Kidney tubule cell (primary cell): ENCODE results near the gene HELZ2.
"Not testable (repeated sequence)": the region's sequence is repeated elsewhere in the genome, so short reads cannot be mapped to it uniquely, and the experiment has no call there.

Source experiments
- DNase-seq: peaks from one replicate; pipeline ENCODE4 v3.0.0-alpha.2; 2018; ENCODE audit warnings: low spot score

The HELZ2 gene

DNA sequence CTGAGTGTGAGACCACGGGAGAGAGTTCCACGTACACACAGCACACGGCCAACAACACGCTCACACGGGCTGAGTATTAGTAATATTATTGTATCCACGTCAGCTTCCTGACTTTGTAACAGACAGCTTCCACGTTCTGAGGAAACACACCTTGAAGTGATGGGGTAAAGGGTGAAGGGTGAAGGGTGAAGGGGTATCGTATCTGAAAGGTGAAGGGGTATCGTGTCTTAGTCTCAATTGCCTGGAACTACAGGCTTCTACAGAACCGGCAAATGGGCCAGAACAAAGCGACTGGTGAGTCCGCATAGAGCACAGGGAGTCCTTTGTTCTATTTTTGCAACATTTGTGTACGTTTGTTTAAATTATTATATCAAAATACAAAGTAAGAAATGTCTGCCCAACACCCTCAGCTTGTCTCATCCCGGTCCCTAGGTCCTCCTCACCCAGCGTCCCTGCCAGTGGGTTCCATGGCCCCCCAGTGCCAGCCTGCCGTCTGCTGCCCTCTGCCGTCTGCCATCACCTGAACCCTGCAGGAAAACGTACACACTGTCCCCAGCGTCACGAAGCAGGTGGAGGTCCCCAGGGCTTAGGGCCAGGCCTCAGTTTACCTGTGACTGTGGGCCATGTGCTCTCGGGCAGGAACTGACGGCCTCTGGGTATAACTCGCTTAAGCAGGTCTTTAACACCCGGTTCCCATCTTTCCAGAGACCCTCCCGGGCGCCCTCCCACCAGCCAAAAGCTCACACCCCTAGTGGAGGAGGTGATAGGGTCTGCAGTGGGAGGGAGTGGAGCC is 4.4 kb upstream of the HELZ2 start:
- DNase-seq = no peak

DNA sequence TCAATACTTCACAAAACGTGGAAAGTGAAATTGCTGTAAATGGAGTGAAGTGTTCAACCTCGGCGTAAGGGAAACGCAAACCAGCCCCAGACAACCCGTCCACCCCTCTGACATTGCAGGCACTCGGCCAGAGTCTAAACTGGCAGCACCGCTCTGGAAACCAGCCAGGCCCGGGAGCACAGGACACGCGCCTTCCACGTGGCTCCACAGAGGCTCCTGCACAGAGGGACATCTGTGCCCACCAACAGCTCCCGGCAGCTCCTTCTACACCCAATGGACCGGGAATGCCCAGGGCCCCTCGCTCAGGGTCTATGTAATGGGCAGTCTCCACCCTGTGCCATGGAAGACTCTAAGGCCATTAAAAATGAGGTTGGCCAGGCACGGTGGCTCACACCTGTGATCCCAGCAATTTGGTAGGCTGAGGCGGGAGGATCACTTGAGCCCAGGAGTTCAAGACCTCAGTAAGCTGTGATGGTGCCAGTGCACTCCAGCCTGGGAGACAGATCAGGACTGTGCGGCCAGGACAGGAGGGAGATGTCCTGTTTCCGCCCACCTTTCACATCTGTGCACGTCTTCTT is 3.4 kb upstream of the HELZ2 start:
- no peak for DNase-seq

DNA sequence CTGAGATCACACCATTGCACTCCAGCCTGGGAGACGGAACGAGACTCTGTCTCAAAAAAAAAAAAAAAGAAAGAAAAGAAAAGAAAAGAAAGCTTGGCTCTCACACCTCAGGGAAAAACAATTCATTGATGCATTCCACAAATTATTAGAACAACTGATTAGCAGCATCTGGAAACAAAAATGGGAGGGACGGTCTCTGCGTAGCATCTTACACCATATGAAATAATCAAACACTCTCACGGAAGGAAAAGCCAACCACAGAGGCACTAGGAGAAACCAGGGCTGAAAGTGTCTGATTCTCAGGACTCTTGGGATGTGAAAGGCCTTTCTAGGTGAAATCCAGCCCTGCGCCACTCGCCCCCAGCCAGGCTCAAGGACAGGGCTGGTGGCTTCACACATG is 2.3 kb upstream of the HELZ2 start:
- DNase-seq = no peak

DNA sequence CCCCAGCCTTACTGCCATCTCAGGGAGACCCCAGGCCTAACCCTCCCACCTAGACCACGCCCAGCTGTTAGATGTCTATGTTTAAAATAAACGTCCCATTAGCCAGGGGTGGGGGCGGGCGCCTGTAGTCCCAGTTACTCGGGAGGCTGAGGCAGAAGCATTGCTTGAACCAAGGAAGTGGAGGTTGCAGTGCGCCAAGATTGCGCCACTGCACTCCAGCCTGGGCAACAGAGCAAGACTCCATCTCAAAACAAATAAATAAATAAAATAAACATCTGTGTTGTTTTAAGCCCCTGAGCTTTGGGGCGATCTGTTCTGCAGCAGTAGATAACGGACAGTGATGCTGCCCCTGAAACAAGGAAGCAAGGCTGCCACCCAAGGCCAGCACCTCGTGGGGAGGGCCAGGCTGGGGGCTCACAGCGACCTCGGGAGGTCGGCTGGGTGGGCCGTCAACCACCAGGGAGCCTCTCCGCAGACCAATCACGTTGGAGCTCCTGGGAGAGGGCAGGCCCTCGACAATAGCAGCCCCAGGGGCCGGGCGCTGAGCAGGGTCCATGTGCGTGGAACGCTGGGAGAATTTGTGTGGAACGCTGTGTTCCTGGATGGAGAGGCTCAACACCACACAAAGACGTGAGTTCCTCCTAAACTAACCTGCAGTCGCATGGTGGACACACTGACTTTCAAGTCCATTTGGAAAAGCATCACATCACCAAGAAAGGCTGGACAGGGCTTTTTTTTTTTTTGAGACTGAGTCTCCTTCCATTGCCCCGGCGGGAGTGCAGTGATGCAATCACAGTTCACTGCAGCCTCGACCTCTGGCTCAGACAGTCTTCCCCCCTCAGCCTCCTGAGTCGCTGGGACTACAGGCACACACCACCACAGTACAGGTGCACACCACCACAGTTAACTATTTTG is 1.0 kb upstream of the HELZ2 start:
- no peak for DNase-seq

DNA sequence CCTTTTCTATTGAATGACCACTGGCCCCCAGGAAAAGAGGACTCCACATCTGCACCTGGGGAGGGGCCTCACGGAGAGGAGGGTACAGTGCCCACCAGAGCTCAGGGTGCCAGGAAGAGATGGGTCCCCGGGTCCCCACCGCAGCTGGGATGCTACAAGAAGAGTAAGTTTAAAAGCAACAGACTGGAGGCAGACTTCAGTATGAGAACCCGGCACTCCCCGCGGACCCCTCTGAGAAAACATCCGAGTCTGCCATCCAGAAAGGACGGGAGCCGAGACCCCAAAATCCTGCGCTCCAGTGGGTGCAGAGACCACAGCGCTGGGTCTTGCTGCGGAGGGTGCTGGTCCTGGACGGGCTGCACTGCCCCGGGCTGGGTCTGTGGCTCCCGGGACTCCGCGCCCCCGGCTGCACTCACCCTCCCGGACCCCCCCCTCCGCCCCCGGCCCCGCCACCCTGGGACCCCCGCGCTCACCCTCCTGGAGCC is 350 bp downstream of the HELZ2 start:
- DNase-seq = no peak

DNA sequence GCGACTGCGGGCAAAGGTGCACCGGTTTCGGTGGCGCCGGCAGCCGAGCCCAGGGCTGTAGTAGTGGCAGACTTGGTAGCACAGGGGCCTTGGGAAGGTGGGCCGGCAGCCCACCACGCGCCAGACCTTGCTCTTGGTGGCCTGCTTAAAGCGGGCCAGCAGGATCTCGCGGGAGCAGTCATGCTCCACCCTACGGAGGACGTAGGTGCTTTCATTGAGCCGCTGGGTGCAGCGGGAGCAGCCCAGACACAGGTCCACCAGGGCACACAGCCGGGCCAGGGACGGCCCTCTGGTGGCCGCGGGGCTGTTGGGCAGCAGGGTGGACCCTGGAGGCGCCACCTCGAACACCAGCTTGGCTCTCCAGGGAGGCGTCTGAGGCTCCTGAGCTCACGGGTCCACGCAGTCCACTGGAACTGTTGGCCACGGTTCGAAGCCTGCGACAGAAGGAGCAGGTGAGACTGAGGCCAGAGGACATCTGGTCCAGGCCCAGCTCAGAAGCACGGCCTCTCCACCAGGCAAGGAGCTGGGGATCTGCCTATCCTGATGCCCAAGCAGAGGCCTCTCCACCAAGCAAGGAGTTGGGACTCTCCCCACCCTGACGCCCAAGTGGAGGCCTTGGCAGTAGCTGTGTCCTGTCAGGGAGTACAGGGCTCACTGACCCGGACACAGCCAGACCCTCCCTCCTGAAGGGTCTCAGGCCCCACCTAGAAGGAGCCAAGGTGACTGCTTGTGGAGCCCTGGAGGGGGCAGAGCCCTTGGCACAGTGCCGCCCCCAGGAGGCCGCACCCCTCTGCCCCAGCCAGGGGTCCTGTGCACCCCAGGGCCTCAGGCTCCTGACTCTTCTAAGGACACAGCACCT is 1.0 kb downstream of the HELZ2 start:
- peak; percentile 23 for DNase-seq

DNA sequence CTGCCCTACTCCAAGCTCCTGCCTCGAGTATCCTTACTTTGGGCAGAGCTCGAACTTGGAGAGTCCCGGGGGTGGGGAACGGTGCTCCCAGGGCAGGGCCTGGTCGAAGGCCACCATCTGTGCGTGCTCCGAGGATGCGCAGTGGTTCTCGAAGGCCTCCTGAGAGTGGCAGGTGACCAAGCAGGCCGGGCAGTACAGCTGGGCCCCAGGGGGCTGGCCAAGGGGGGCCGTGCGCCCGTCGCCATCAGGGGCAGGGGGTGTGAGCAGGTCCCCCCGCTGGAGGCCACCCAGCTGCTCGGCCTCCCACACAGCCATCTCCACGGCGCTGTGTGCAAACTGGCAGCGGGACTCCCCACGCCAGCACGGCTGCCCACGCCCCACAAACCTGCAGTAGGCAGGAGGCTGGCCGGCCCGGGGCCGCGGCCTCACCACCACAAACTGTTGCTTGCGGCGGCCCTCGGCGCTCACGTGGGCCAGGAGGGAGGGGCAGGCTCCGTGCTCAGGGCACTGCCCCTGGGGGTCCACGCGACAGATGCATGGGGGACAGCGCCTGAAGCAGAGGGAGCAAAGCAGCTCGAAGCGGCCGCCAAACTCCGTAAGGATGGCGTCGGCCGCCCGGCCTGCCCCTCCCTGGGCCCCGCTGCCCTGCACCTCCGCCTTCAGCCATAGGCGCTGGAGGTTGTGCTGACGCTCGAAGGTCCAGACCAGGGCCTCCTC is 1.8 kb downstream of the HELZ2 start:
- no peak for DNase-seq

DNA sequence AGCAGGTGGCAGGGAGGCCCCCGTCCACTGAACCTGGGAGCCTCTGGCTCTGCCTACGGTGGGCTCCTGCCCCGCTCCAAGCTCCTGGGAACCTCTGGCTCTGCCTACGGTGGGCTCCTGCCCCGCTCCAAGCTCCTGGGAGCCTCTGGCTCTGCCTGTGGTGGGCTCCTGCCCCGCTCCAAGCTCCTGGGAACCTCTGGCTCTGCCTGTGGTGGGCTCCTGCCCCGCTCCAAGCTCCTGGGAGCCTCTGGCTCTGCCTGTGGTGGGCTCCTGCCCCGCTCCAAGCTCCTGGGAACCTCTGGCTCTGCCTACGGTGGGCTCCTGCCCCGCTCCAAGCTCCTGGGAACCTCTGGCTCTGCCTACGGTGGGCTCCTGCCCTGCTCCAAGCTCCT is 3.0 kb downstream of the HELZ2 start:
- DNase-seq = not testable (repeated sequence)

DNA sequence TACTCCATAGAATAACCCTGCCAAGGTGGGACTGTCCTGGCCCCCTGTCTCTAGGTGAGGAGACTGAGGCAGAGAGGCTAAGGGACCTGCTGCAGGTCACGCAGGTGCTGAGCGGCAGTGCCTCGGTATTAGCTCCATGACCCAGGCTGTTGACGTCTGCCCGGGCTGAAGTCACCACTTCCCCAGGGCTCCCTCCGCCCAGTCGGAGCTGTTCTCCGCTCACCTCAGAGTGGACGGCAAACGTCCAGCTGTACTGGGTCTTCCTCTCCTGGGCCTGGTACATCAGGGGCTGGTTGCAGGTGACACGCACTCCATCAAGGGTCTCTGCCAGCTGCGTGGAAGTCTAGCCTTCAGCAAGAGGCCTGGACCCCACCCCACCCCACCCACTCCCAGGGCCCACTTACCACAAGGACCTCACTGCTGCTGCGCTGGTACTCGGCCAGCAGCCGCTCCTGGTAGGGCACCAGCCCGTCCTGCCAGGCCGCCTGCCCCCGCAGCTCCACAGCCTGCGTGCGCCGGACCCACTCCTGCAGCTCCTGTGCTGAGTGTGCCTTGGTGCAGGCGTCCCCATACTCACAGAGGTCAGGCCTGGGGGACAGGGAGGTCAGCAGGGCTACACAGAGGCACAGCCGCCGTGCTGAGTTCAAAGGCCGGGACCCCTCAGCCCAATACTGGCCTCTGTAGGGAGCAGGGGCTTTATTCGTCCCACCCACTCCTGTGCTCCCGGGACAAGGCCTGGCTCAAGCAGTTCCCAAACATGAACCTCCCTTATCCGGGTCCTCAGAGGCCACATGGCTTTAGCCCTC is 3.6 kb downstream of the HELZ2 start:
- no peak for DNase-seq

DNA sequence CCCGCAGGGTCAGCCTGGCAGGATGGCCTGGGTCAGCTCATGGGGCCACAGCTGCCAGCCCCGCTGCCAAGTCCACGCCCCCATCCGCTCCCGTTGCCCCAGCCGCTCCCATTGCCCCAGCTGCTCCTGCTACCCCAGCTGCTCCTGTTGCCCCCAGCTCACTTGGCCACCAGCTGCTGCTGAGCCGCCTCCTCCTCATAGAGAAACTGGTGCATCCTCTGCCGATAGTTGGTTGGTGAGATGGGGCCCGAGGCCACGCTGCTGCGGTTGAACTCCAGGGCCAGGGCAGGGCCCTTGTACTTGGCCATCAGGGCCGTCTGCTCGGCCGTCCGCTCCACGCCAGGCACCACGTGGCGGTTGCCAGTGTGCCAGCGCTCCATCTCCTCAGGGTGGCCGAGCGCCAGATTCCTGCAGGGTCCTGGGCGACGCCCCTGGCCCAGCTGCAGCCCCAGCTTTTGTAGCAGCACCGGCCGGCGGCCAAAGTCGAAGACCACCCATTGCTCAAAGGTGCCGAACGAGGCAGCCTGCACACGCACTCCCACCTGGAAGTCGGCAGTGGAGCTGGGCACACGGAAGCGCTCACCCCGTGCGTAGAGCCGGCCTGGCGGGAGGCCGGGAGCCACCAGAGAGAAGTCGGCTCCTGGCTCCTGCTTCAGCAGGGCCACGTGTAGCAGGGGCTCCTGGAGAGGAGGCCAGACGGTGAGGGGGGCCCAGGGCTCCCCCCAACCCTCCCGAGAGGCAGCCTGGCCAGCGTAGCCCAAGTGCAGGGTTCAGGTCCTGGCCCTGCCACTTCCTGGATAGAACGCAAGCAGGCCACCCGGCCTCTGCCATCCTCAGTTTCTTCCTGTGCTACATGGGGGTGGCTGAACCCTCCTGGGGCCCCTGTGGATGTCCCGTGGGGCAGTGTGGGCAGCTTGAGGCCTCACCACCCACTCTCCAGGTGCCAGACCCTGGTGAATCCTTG is 4.8 kb downstream of the HELZ2 start:
- no peak for DNase-seq

DNA sequence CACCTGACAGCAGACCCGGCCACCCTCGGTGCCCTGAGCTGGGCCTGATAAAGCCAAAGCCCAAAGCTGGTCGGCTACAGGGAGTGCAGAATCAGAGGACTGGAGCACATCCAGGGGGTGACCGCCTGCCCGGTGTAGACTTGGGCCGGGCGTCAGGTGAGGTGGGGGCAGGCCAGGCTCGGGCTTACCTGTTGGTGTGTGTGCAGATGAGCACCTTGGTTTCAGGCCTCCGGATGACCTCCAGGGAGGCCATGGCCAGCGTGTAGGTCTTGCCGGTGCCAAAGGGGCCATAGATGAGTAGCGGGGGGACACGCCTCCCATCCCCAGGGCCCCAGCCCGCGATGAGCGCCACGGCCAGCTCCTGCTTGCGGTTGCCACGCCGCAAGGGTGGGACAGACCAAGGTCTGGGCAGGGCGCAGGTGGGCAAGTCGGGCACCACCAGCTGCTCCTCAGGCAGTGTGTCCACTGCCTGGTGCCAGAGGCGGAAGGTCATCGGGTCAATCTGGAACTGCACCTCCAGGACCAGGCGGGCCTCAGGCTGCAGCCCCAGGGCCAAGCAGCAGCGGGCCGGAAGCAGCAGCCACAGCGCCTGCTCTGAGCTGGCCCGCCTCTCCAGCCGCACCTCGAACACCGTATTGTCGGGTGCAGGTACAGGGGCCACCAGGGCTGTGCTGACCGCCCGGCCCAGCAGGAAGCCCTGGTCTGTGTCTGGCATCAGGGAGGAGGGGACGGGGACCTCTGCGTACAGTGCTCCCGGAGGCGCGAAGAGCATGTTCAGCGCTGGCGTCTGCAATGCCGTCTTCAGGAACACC is 5.7 kb downstream of the HELZ2 start:
- no peak for DNase-seq

DNA sequence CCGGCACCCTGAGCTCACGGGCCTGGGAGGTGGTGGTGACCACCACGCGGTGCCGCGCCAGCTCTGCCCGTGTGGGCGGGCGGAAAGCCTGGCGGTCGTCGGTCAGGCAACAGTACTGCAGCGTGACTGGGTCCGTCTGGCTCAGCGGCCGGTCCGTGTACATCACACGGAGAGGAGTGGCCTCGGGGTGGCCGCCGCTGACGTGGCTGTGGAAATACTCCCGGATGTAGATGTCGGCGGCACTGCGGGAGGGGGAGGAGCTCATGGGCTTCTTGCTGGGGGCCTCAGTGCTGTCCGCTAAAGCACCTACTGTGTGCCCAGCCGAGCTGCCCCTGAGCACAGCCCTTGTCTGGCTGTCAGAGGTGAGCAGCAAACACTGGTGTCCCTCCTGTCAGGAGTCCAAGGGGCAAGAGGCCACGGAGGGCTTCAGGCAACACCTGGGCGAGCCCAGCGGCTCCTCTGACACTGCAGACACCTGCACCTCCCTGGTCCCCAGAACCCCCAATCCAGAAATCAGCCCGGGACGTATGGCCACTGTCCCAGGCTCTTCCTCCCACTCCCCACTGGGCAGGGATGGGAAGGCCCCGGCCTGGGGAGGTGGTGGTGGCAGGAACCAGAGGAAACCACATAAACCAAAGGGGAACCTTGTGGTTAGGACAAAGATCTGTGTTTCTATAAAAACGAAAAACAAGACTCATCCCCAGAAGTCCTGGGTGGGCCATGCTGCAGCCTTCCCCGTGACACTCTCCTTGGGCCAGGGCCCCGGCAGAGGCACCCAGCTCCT is 6.5 kb downstream of the HELZ2 start:
- no peak for DNase-seq

DNA sequence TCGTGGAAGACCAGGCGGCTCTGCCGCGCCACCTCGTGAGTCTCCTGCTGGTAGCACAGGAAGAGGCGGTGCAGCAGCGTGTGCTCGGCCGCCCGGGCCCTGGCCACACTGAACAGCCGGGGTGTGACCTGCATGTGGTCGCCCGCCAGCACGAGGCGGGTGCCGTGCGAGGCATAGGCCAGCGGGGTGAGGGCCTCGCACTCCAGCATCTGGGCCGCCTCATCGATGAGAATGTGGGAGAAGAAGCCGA is 7.0 kb downstream of the HELZ2 start:
- DNase-seq = no peak

DNA sequence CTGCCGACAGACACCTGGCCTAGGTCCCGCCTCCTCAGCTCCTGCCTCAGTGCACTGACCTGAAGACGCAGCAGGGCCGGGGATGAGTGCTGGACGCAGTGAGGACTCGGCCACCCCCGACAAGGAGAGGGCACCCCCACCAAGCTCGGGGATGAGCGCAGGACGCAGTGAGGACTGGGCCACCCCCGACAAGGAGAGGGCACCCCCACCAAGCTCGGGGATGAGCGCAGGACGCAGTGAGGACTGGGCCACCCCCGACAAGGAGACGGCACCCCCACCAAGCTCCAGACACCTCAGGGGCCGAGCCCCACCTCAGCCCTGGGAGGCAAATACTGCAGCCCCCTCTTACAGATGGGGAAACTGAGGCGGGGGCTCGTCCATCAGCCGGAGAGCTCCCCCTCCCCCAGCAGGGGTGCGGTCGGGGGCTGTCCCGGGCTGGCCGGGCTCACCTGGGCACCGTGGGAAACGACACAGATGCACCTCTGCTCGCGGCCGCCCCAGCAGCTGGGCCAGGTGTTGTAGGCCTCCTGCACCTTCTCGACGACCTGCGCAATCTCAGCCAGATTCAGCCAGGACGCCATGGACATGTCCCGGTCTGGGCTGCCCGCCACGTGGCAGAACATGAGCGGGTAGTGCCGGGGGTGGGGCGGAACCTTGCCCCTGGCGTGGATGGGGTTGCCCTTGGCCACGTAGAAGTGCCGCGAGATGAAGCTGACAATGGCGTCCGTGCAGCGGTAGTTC is 7.5 kb downstream of the HELZ2 start:
- DNase-seq = no peak

DNA sequence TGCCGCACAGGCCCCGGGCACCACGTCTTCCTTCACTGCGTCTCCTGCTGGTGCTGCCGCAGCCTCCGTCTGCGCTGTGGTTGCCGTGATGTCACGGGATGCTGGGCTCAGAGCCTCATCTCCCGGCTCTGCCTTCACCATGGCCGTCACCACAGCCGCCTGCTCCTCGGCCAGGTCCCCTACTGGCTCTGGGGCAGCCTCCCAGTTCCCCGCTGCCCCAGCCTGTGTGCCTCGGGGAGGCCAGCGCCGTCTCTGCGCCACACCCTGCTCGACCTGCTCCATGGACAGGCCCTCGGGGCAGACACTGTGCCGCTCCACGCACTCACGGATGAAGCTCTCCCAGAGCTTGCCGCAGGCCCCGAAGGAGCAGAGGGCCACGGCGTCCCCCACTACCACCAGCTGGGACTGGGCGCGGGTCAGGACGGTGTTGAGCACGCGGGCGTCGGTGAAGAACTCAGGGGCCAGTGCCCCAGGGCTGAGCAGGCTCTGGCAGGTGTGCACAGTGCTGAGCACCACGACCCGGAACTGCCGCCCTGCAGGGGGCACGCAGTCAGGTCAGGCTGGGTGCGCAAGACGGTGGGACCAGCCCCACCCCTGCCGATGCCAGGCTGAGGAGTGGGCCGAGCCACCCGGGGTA is 8.2 kb downstream of the HELZ2 start:
- DNase-seq = no peak

DNA sequence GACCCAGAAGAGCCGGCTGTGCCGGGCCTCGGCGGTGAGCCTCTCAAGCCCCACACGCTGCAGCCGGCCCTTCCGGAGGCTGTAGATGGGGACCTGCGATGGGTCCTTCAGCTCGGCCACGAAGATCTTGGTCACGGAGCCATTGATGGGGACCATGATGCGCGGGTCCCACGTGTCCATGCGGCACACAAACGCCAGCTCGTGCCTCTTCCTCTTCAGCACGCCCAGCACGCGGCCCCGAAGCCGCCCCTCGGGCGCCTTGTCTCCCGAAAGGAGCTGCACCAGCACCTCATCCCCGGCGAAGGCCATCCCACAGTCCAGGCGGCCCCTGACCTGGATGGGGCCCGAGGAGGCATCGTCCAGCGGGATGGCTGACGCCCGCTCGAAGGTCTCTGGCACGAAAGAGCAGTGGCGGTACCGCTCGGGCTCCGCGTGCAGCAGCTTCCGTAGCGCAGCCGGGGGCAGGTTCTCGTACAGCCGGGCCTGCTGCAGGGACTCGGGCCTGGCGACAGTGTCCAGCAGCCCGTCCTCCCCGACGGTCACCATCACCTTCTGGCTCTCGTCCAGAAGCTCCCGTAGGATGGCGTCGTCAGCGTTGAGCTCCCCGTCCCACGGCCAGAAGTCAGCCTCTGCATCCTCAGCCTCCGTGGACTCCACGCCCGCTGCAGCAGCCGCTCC is 8.9 kb downstream of the HELZ2 start:
- DNase-seq = no peak
